Rectal smooth muscle tissue (tissue), 1 donor: Measurements from ENCODE around the gene E2F3.
"Not testable (repeated sequence)": the region's sequence is repeated elsewhere in the genome, so short reads cannot be mapped to it uniquely, and the experiment has no call there.

Source experiments
- H3K27ac ChIP-seq: one replicate; pipeline ENCODE4 v1.7.0; 2013; ENCODE audit warnings: low read depth, low read length, inconsistent platforms
- H3K27me3 ChIP-seq: one replicate; pipeline ENCODE4 v1.7.0; 2013; ENCODE audit warnings: low read length; ENCODE audit not compliant: control insufficient read depth, insufficient read depth
- H3K36me3 ChIP-seq: one replicate; pipeline ENCODE4 v1.7.0; 2013; ENCODE audit warnings: low read length; ENCODE audit not compliant: control insufficient read depth, insufficient read depth
- H3K4me1 ChIP-seq: one replicate; pipeline ENCODE4 v1.7.0; 2013; ENCODE audit warnings: low read length; ENCODE audit not compliant: control insufficient read depth, insufficient read depth
- H3K4me3 ChIP-seq: one replicate; pipeline ENCODE4 v1.7.0; 2013; ENCODE audit warnings: low read length
- H3K9ac ChIP-seq: one replicate; pipeline ENCODE4 v1.7.0; 2013; ENCODE audit warnings: low read length

Gene E2F3

GRCh38 chr6:20465616-20466015, 63.9 kb downstream of the E2F3 start:
- H3K36me3 ChIP-seq, H3K9ac ChIP-seq, H3K4me1 ChIP-seq, H3K27me3 ChIP-seq, H3K4me3 ChIP-seq, H3K27ac ChIP-seq: not testable (repeated sequence)

GRCh38 chr6:20467437-20467836, 65.8 kb downstream of the E2F3 start:
- Histone ChIP-seq H3K4me1 (no peaks in the 10 kb centered on the region), H3K27ac (no peak overlapping the region), H3K4me3 (no peak overlapping the region), H3K9ac (no peak overlapping the region), H3K27me3 (no peaks in the 10 kb centered on the region), H3K36me3 (no peaks in the 10 kb centered on the region)

- Histone ChIP-seq H3K4me1 (no peaks in the 10 kb centered on the region), H3K27me3 (no peaks in the 10 kb centered on the region), H3K4me3 (no peak overlapping the region), H3K27ac (no peak overlapping the region), H3K9ac (no peak overlapping the region), H3K36me3 (no peaks in the 10 kb centered on the region)
Observed at GRCh38 chr6:20468209-20468608, 66.5 kb downstream of the E2F3 start.

- Histone ChIP-seq H3K9ac (no peak overlapping the region), H3K4me1 (no peaks in the 10 kb centered on the region), H3K27ac (no peak overlapping the region), H3K4me3 (no peak overlapping the region), H3K27me3 (no peaks in the 10 kb centered on the region), H3K36me3 (no peaks in the 10 kb centered on the region)
Observed at GRCh38 chr6:20472748-20473147, 71.1 kb downstream of the E2F3 start.

- Histone ChIP-seq H3K36me3 (no peaks in the 10 kb centered on the region), H3K9ac (no peak overlapping the region), H3K27me3 (no peaks in the 10 kb centered on the region), H3K4me1 (no peaks in the 10 kb centered on the region), H3K27ac (no peak overlapping the region), H3K4me3 (no peak overlapping the region)
Observed at GRCh38 chr6:20473518-20473917, 71.8 kb downstream of the E2F3 start.

- H3K4me1 ChIP-seq, result no peaks in the 10 kb centered on the region
- H3K27me3 ChIP-seq, result no peaks in the 10 kb centered on the region
- no peak overlapping the region for H3K27ac ChIP-seq
- H3K9ac ChIP-seq, result no peak overlapping the region
- no peak overlapping the region for H3K4me3 ChIP-seq
- H3K36me3 ChIP-seq, result no peaks in the 10 kb centered on the region
Observed at GRCh38 chr6:20474874-20475542, 73.3 kb downstream of the E2F3 start.

- Histone ChIP-seq H3K27me3 (no peaks in the 10 kb centered on the region), H3K9ac (no peak overlapping the region), H3K4me1 (no peaks in the 10 kb centered on the region), H3K36me3 (peaks cover 4% of the 10 kb centered on the region), H3K27ac (no peak overlapping the region), H3K4me3 (no peak overlapping the region)
Observed at GRCh38 chr6:20476501-20477043, 74.9 kb downstream of the E2F3 start.

- Histone ChIP-seq H3K27me3 (no peaks in the 10 kb centered on the region), H3K36me3 (peaks cover 7% of the 10 kb centered on the region), H3K4me1 (no peaks in the 10 kb centered on the region), H3K9ac (no peak overlapping the region), H3K27ac (no peak overlapping the region), H3K4me3 (no peak overlapping the region)
Observed at GRCh38 chr6:20477485-20477884, 75.8 kb downstream of the E2F3 start.

GRCh38 chr6:20479060-20479459, 77.4 kb downstream of the E2F3 start:
- Histone ChIP-seq H3K9ac (no peak overlapping the region), H3K4me3 (no peak overlapping the region), H3K27ac (no peak overlapping the region)

GRCh38 chr6:20479526-20479925, 77.8 kb downstream of the E2F3 start:
- Histone ChIP-seq H3K9ac (no peak overlapping the region), H3K4me3 (no peak overlapping the region), H3K27me3 (no peaks in the 10 kb centered on the region), H3K4me1 (no peaks in the 10 kb centered on the region), H3K36me3 (peaks cover 7% of the 10 kb centered on the region), H3K27ac (no peak overlapping the region)

More at GRCh38 chr6:20479060-20479459, 77.4 kb downstream of the E2F3 start:
- H3K27me3 ChIP-seq, result no peaks in the 10 kb centered on the region
- no peaks in the 10 kb centered on the region for H3K4me1 ChIP-seq
- peaks cover 7% of the 10 kb centered on the region for H3K36me3 ChIP-seq

- Histone ChIP-seq H3K9ac (no peak overlapping the region), H3K27me3 (no peaks in the 10 kb centered on the region), H3K36me3 (peaks cover 7% of the 10 kb centered on the region), H3K27ac (no peak overlapping the region), H3K4me3 (no peak overlapping the region), H3K4me1 (no peaks in the 10 kb centered on the region)
Observed at GRCh38 chr6:20481281-20481680, 79.6 kb downstream of the E2F3 start.

GRCh38 chr6:20483887-20484497, 82.3 kb downstream of the E2F3 start:
- Histone ChIP-seq H3K9ac (no peak overlapping the region), H3K27me3 (no peaks in the 10 kb centered on the region), H3K4me1 (no peaks in the 10 kb centered on the region), H3K36me3 (peaks cover 7% of the 10 kb centered on the region), H3K4me3 (no peak overlapping the region), H3K27ac (no peak overlapping the region)

- peaks cover 7% of the 10 kb centered on the region for H3K36me3 ChIP-seq
- H3K4me1 ChIP-seq, result no peaks in the 10 kb centered on the region
- H3K27me3 ChIP-seq, result no peaks in the 10 kb centered on the region
Observed at GRCh38 chr6:20486641-20487040, 85.0 kb downstream of the E2F3 start.

More at GRCh38 chr6:20486641-20487040, 85.0 kb downstream of the E2F3 start:
- Histone ChIP-seq H3K4me3 (no peak overlapping the region), H3K9ac (no peak overlapping the region), H3K27ac (no peak overlapping the region)
